Right lobe of liver (tissue), 4 donors: ENCODE data around the gene PCDHA1.

Experiments used
- POLR2A ChIP-seq: fragments of 450-650 bp; IDR thresholded peaks from one replicate; pipeline ENCODE4 v1.6.1; 2017; ENCODE audit warnings: antibody characterized with exemption, mild to moderate bottlenecking
- TF ChIP-seq, protein P1 (sequence below), 4 donors: fragments of 200-600 bp in 3 of 4; fragments of 450-650 bp in 1 of 4; IDR thresholded peaks; one replicate each; pipeline versions ENCODE4 v1.5.1 to v1.8.0; 2016 to 2022; ENCODE audit warnings: antibody characterized with exemption in 4 of 4, mild to moderate bottlenecking in 2 of 4
- donor health status: DM: no; HTN: no; CAD: no.
- donor health status: DM: no; HTN: no; CAD: no.
- donor health status: DM: no; HTN: yes; CAD: no.

DNA sequence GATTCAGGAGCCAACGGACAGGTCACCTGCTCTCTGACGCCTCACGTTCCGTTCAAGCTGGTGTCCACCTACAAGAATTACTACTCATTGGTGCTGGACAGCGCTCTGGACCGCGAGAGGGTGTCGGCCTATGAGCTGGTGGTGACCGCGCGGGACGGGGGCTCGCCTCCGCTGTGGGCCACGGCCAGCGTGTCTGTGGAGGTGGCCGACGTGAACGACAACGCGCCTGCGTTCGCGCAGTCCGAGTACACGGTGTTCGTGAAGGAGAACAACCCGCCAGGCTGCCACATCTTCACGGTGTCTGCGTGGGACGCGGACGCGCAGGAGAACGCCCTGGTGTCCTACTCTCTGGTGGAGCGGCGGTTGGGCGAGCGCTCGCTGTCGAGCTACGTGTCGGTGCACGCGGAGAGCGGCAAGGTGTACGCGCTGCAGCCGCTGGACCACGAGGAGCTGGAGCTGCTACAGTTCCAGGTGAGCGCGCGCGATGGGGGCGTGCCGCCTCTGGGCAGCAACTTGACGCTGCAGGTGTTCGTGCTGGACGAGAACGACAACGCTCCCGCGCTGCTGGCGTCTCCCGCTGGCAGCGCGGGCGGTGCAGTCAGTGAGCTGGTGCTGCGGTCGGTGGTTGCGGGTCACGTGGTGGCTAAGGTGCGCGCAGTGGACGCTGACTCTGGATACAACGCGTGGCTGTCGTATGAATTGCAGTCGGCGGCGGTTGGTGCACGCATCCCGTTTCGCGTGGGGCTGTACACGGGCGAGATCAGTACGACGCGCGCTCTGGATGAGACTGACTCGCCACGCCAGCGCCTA lies 71.4 kb downstream of the PCDHA1 start:
- TF ChIP-seq, protein P1, sequence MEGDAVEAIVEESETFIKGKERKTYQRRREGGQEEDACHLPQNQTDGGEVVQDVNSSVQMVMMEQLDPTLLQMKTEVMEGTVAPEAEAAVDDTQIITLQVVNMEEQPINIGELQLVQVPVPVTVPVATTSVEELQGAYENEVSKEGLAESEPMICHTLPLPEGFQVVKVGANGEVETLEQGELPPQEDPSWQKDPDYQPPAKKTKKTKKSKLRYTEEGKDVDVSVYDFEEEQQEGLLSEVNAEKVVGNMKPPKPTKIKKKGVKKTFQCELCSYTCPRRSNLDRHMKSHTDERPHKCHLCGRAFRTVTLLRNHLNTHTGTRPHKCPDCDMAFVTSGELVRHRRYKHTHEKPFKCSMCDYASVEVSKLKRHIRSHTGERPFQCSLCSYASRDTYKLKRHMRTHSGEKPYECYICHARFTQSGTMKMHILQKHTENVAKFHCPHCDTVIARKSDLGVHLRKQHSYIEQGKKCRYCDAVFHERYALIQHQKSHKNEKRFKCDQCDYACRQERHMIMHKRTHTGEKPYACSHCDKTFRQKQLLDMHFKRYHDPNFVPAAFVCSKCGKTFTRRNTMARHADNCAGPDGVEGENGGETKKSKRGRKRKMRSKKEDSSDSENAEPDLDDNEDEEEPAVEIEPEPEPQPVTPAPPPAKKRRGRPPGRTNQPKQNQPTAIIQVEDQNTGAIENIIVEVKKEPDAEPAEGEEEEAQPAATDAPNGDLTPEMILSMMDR (IDR thresholded peaks at IDR 0.05): no peak
- no peak for TF ChIP-seq POLR2A
